Trophoblast cell (in vitro differentiated cells and primary cell): Measurements from ENCODE around the gene ABHD4.
"Not testable (repeated sequence)": the region's sequence is repeated elsewhere in the genome, so short reads cannot be mapped to it uniquely, and the experiment has no call there.

Source experiments
- DNase-seq, 2 donors: peaks; one replicate each; pipeline ENCODE4 v3.0.0-alpha.2; 2016
- H2AFZ ChIP-seq: 2 replicates; pipeline ENCODE4 v1.6.1; 2013; ENCODE audit warnings: low read length, moderate library complexity, mild to moderate bottlenecking; ENCODE audit not compliant: insufficient read depth, poor library complexity
- H2AK5ac ChIP-seq: 2 replicates; pipeline ENCODE4 v1.6.1; 2013; ENCODE audit warnings: mild to moderate bottlenecking, low read length
- H2BK120ac ChIP-seq: 2 replicates; pipeline ENCODE4 v1.6.1; 2013; ENCODE audit warnings: low read length, mild to moderate bottlenecking, moderate library complexity; ENCODE audit not compliant: insufficient read depth, poor library complexity
- H2BK12ac ChIP-seq: 2 replicates; pipeline ENCODE4 v1.6.1; 2013; ENCODE audit warnings: mild to moderate bottlenecking, low read length, moderate library complexity
- H2BK5ac ChIP-seq: 2 replicates; pipeline ENCODE4 v1.6.1; 2013; ENCODE audit warnings: low read length, low read depth, moderate library complexity, mild to moderate bottlenecking; ENCODE audit not compliant: poor library complexity
- H3K14ac ChIP-seq: 2 replicates; pipeline ENCODE4 v1.6.1; 2013; ENCODE audit warnings: mild to moderate bottlenecking, low read length
- H3K18ac ChIP-seq: 2 replicates; pipeline ENCODE4 v1.6.1; 2013; ENCODE audit warnings: mild to moderate bottlenecking, low read length
- H3K23ac ChIP-seq: 2 replicates; pipeline ENCODE4 v1.6.1; 2013; ENCODE audit warnings: low read length
- H3K27ac ChIP-seq: 2 replicates; pipeline ENCODE4 v1.5.1; 2013; ENCODE audit warnings: low read depth, mild to moderate bottlenecking, inconsistent platforms, low read length, moderate library complexity
- H3K27me3 ChIP-seq: 2 replicates; pipeline ENCODE4 v1.6.1; 2013; ENCODE audit warnings: inconsistent platforms, mild to moderate bottlenecking, low read length, moderate library complexity; ENCODE audit not compliant: insufficient read depth
- H3K36me3 ChIP-seq, 2 experiments: 1 replicate in 1 of 2; 2 replicates in 1 of 2; pipeline ENCODE4 v1.6.1; 2013; ENCODE audit warnings: low read length in 2 of 2, mild to moderate bottlenecking in 2 of 2, moderate library complexity in 1 of 2; ENCODE audit not compliant: insufficient read depth in 2 of 2, control insufficient read depth in 1 of 2
- H3K4ac ChIP-seq: 2 replicates; pipeline ENCODE4 v1.6.1; 2013; ENCODE audit warnings: low read depth, mild to moderate bottlenecking, low read length, moderate library complexity
- H3K4me1 ChIP-seq, 2 experiments: 1 replicate in 1 of 2; 2 replicates in 1 of 2; pipeline ENCODE4 v1.6.1; 2013; ENCODE audit warnings: low read length in 2 of 2, mild to moderate bottlenecking in 2 of 2, moderate library complexity in 1 of 2; ENCODE audit not compliant: insufficient read depth in 2 of 2, control insufficient read depth in 1 of 2
- H3K4me2 ChIP-seq: 2 replicates; pipeline ENCODE4 v1.6.1; 2013; ENCODE audit warnings: inconsistent platforms, mild to moderate bottlenecking, low read length, moderate library complexity
- H3K4me3 ChIP-seq: 2 replicates; pipeline ENCODE4 v1.5.1; 2013; ENCODE audit warnings: mild to moderate bottlenecking, low read depth, low read length, inconsistent platforms
- H3K79me1 ChIP-seq: one replicate; pipeline ENCODE4 v1.6.1; 2013; ENCODE audit warnings: low read length
- H3K79me2 ChIP-seq: 2 replicates; pipeline ENCODE4 v1.6.1; 2013; ENCODE audit warnings: low read length, mild to moderate bottlenecking; ENCODE audit not compliant: control insufficient read depth, insufficient read depth, poor library complexity
- H3K9ac ChIP-seq: 2 replicates; pipeline ENCODE4 v1.6.1; 2013; ENCODE audit warnings: mild to moderate bottlenecking, low read length
- H3K9me3 ChIP-seq: 2 replicates; pipeline ENCODE4 v1.6.1; 2013; ENCODE audit warnings: low read depth, mild to moderate bottlenecking, control low read depth, inconsistent platforms, low read length; ENCODE audit not compliant: insufficient read depth
- H4K12ac ChIP-seq: 2 replicates; pipeline ENCODE4 v1.6.1; 2013; ENCODE audit warnings: low read depth, mild to moderate bottlenecking, low read length, moderate library complexity
- H4K8ac ChIP-seq: 2 replicates; pipeline ENCODE4 v1.6.1; 2013; ENCODE audit warnings: low read depth, mild to moderate bottlenecking, low read length, moderate library complexity
- H4K91ac ChIP-seq: one replicate; pipeline ENCODE4 v1.6.1; 2013; ENCODE audit warnings: low read depth, mild to moderate bottlenecking, low read length, moderate library complexity
- WGBS: extraction: QIAGEN DNeasy Blood & Tissue Kit; methylation state at CpG from one replicate; pipeline ENCODE4 v1.1.7; 2013; ENCODE audit warnings: missing lambda C conversion rate; ENCODE audit not compliant: insufficient read length, insufficient coverage; ENCODE audit errors: extremely low coverage; 5-methylcytosine and 5-hydroxymethylcytosine counted together

ABHD4 gene

DNA sequence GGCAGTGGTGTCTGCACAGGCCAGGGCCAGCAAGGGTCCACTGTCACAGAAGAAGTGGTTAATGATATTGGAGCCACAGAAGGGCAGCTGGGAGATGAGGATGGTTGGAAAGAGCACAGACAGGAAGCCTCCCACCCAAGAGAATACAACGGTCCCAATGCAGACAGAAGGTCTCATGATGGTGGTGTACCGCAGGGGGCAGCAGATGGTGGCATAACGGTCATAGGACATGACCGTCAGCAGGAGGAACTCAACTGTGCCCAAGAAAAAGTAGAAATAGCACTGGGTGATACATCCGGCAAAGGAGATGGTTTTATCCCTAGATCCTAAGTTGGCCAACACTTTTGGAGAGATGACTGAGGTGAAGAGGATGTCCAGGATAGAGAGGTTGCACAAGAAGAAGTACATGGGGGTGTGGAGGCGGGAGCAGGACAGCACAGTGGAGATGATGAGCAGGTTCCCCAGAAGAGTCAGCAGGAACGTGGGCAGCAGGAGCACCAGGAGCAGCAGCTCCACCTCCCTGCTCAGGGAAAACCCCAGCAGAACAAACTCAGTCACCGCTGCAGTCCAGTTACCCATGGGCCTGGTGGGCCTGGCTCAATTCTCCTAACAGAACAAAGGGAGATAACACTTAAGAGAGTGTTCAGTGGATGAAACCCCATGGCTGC is 36.3 kb downstream of the ABHD4 start:
- no peak overlapping the region for H2AK5ac ChIP-seq
- no peak overlapping the region for H4K8ac ChIP-seq
- H3K4me1 ChIP-seq, result no peaks in the 10 kb centered on the region
- no peaks in the 10 kb centered on the region for H3K36me3 ChIP-seq
- H3K18ac ChIP-seq, result no peak overlapping the region
- no peak for DNase-seq
- no peak overlapping the region for H2AFZ ChIP-seq
- H3K14ac ChIP-seq, result no peak overlapping the region
- H3K23ac ChIP-seq, result no peak overlapping the region
- no peak overlapping the region for H2BK120ac ChIP-seq
- no peaks in the 10 kb centered on the region for H3K27me3 ChIP-seq
- no peaks in the 10 kb centered on the region for H3K79me1 ChIP-seq
- no peak overlapping the region for H2BK12ac ChIP-seq
- H3K27ac ChIP-seq, result no peak overlapping the region
- no peak overlapping the region for H3K4me2 ChIP-seq
- H3K9me3 ChIP-seq, result peaks cover 10% of the 10 kb centered on the region
- no peak overlapping the region for H3K9ac ChIP-seq
- no peaks in the 10 kb centered on the region for H3K79me2 ChIP-seq
- no peak overlapping the region for H3K4ac ChIP-seq
- H4K12ac ChIP-seq, result no peak overlapping the region
- H4K91ac ChIP-seq, result no peak overlapping the region
- H2BK5ac ChIP-seq, result no peak overlapping the region
- no CpG with 5 or more reads among the region's 8 CpGs for WGBS
- H3K4me3 ChIP-seq, result no peak overlapping the region

DNA sequence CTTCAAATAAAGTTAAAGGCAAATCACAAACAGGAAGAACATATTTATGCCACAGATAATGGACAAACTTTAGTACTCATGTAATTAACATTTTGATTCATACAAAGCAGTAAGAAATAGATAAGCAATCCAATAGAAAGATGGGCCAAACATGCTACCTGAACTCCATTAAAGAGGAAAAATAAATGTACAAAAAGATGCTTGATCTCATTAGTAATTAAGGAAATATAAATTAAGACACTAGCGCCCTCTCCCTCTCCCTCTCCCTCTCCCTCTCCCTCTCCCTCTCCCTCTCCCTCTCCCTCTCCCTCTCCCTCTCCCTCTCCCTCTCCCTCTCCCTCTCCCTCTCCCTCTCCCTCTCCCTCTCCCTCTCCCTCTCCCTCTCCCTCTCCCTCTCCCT is 37.9 kb downstream of the ABHD4 start:
- not testable (repeated sequence) for H2AFZ ChIP-seq, H2BK12ac ChIP-seq, H3K4me1 ChIP-seq, H3K23ac ChIP-seq, H3K79me1 ChIP-seq, H2BK120ac ChIP-seq, H3K36me3 ChIP-seq, H3K14ac ChIP-seq, H4K91ac ChIP-seq, H3K79me2 ChIP-seq, H2BK5ac ChIP-seq, H3K9ac ChIP-seq, H3K9me3 ChIP-seq, H4K12ac ChIP-seq, H2AK5ac ChIP-seq, H3K27ac ChIP-seq, H3K4me3 ChIP-seq, H3K18ac ChIP-seq, H3K4ac ChIP-seq, DNase-seq, H3K27me3 ChIP-seq, H4K8ac ChIP-seq, H3K4me2 ChIP-seq
- no CpG with 5 or more reads among the region's 1 CpG for WGBS

DNA sequence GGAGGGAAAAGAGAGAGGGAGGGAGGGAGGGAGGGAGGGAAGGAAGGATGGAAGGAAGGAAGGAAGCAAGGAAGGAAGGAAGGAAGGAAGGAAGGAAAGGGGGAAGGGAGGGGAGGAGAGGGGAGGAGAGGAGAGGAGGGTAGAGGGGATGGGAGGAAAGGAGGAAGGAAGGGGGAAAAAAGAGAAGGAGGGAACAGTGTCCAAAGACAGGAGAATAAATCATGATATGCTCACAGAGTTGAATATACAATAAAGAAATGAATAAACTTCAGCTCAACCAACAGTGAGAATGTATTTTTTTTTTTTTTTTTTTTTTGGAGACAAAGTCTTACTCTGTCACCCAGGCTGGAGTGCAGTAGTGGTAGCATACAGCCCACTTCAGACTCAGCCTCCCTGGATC is 42.1 kb downstream of the ABHD4 start:
- no peak overlapping the region for H3K4me2 ChIP-seq
- no peak overlapping the region for H4K91ac ChIP-seq
- no peak overlapping the region for H2BK120ac ChIP-seq
- no peak for DNase-seq
- H3K23ac ChIP-seq, result no peak overlapping the region
- no peaks in the 10 kb centered on the region for H3K27me3 ChIP-seq
- no peaks in the 10 kb centered on the region for H3K79me1 ChIP-seq
- no peak overlapping the region for H2AFZ ChIP-seq
- H3K27ac ChIP-seq, result no peak overlapping the region
- H2AK5ac ChIP-seq, result no peak overlapping the region
- H3K18ac ChIP-seq, result no peak overlapping the region
- no peaks in the 10 kb centered on the region for H3K36me3 ChIP-seq
- no peaks in the 10 kb centered on the region for H3K4me1 ChIP-seq
- H2BK12ac ChIP-seq, result no peak overlapping the region
- H4K8ac ChIP-seq, result no peak overlapping the region
- H3K14ac ChIP-seq, result no peak overlapping the region
- H3K4ac ChIP-seq, result no peak overlapping the region
- no peaks in the 10 kb centered on the region for H3K9me3 ChIP-seq
- no peak overlapping the region for H3K4me3 ChIP-seq
- no peak overlapping the region for H3K9ac ChIP-seq
- no peaks in the 10 kb centered on the region for H3K79me2 ChIP-seq
- no peak overlapping the region for H2BK5ac ChIP-seq
- no peak overlapping the region for H4K12ac ChIP-seq

DNA sequence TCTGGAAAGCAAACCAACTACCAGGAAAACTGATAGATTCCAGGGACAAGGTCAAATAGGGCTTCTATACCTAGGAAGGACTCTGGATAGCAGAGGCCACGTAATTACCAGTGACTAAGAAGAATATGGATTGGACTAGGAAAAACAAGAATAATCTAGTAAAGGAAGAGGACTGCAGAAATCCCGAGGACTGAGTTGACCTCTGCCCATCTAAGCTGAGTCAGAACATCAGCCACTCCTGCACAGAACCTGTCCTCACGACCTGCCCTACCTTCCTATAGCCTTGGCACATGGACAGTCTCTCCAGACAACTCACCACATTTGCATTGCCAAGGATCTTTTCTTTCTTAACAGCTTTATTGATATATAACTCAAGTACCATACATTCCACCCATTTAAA is 43.7 kb downstream of the ABHD4 start:
- Histone ChIP-seq H4K12ac (no peak overlapping the region), H4K91ac (no peak overlapping the region), H3K4me3 (no peak overlapping the region), H3K9me3 (no peaks in the 10 kb centered on the region), H3K4ac (no peak overlapping the region), H3K4me2 (no peak overlapping the region), H3K79me1 (no peaks in the 10 kb centered on the region), H3K36me3 (no peaks in the 10 kb centered on the region), H3K27me3 (no peaks in the 10 kb centered on the region), H3K18ac (no peak overlapping the region), H2BK5ac (no peak overlapping the region), H3K27ac (no peak overlapping the region), H3K23ac (no peak overlapping the region), H3K79me2 (no peaks in the 10 kb centered on the region), H3K4me1 (no peaks in the 10 kb centered on the region), H2BK12ac (no peak overlapping the region), H2BK120ac (no peak overlapping the region), H4K8ac (no peak overlapping the region), H2AK5ac (no peak overlapping the region), H2AFZ (no peak overlapping the region), H3K14ac (no peak overlapping the region), H3K9ac (no peak overlapping the region)
- DNase-seq, result no peak
- WGBS, result no CpG with 5 or more reads among the region's 3 CpGs
